Upper lobe of left lung (tissue), 6 donors: ENCODE measurements around the gene PLA2G4D. TPM values are rescaled to one million over a fixed set of nuclear protein-coding genes. Genes with fewer than 3 reads are reported as not detected.
A peak's percentile ranks its signal among the peaks of the same experiment; 100 is the strongest.

Experiments used
- ATAC-seq, 2 donors: fragments of 200-7000 bp; cut with Tn5 transposase; one replicate each; pipeline ENCODE4 v1.9.1; 2022; ENCODE audit warnings: mild to moderate bottlenecking in 2 of 2, moderate library complexity in 2 of 2; ENCODE audit not compliant: low FRiP score in 2 of 2
- DNase-seq, 2 donors: peaks; one replicate each; pipeline ENCODE4 v3.0.0-alpha.2; 2019 to 2020
- H3K27ac ChIP-seq, 4 donors: fragments of 200-600 bp; sonication (generic); one replicate each; pipeline ENCODE4 v1.5.1; 2016 to 2019
- H3K27me3 ChIP-seq, 4 donors: fragments of 200-600 bp; sonication (generic); one replicate each; pipeline ENCODE4 v1.5.1; 2017 to 2019
- H3K36me3 ChIP-seq, 4 donors: fragments of 200-600 bp; sonication (generic); one replicate each; pipeline ENCODE4 v1.5.1; 2016 to 2019
- H3K4me1 ChIP-seq, 4 donors: fragments of 200-600 bp; sonication (generic); one replicate each; pipeline ENCODE4 v1.5.1; 2018 to 2019
- H3K4me3 ChIP-seq, 4 donors: fragments of 200-600 bp; sonication (generic); one replicate each; pipeline ENCODE4 v1.5.1; 2017 to 2019; ENCODE audit warnings: mild to moderate bottlenecking in 2 of 4, moderate library complexity in 1 of 4
- H3K9me3 ChIP-seq, 4 donors: fragments of 200-600 bp; sonication (generic); one replicate each; pipeline ENCODE4 v1.5.1; 2018 to 2019
- EP300 ChIP-seq, 4 donors: sonication (generic); formaldehyde crosslinking; IDR thresholded peaks; one replicate each; pipeline ENCODE4 v1.5.1; 2017; ENCODE audit warnings: antibody characterized with exemption in 4 of 4, control low read depth in 2 of 4
- POLR2A ChIP-seq, 4 donors: fragments of 450-650 bp; IDR thresholded peaks; one replicate each; pipeline ENCODE4 v1.5.1; 2016 to 2017; ENCODE audit warnings: antibody characterized with exemption in 4 of 4, mild to moderate bottlenecking in 2 of 4
- POLR2AphosphoS5 ChIP-seq, 2 donors: sonication (generic); formaldehyde crosslinking; IDR thresholded peaks; one replicate each; pipeline ENCODE4 v1.5.1; 2017; ENCODE audit warnings: antibody characterized with exemption in 2 of 2
- WGBS, 2 donors: methylation state at CpG; one replicate each; pipeline ENCODE4 v1.1.5; 2017 to 2018; 5-methylcytosine and 5-hydroxymethylcytosine counted together
- total RNA-seq, 6 donors: library from RNA; depleted of rRNA in 4 of 6; stranded (reverse); fragments of >200 nt in 4 of 6; gene quantifications; one replicate each; pipeline versions ENCODE4 v1.1.0 to v1.2.1, GENCODE V29; 2016 to 2021
- TF ChIP-seq, protein P1 (sequence below), 6 experiments: fragments of 450-650 bp in 4 of 6; fragments of 200-600 bp in 2 of 6; sonication (generic) in 2 of 6; IDR thresholded peaks; one replicate each; pipeline ENCODE4 v1.5.1; 2016 to 2019; ENCODE audit warnings: antibody characterized with exemption in 6 of 6
- donor health status: DM: no; HTN: no; CAD: no; lungs with moderate emphysema.
- donor health status: DM: no; HTN: yes; CAD: no; lungs with severe emphysema.

Gene PLA2G4D
- total RNA-seq, 6 donors from 2014 or later, result not detected

- H3K9me3 ChIP-seq, result no peaks in the 10 kb centered on the region
- DNase-seq (no peak), ATAC-seq (no peak)
- H3K27ac ChIP-seq, result no peak overlapping the region
- H3K36me3 ChIP-seq, result no peaks in the 10 kb centered on the region
- no peak overlapping the region for H3K4me3 ChIP-seq
- TF ChIP-seq POLR2A (IDR thresholded peaks at IDR 0.05) (no peak), POLR2AphosphoS5 (IDR thresholded peaks at IDR 0.05) (no peak), EP300 (IDR thresholded peaks at IDR 0.05) (no peak)
- TF ChIP-seq, protein P1, sequence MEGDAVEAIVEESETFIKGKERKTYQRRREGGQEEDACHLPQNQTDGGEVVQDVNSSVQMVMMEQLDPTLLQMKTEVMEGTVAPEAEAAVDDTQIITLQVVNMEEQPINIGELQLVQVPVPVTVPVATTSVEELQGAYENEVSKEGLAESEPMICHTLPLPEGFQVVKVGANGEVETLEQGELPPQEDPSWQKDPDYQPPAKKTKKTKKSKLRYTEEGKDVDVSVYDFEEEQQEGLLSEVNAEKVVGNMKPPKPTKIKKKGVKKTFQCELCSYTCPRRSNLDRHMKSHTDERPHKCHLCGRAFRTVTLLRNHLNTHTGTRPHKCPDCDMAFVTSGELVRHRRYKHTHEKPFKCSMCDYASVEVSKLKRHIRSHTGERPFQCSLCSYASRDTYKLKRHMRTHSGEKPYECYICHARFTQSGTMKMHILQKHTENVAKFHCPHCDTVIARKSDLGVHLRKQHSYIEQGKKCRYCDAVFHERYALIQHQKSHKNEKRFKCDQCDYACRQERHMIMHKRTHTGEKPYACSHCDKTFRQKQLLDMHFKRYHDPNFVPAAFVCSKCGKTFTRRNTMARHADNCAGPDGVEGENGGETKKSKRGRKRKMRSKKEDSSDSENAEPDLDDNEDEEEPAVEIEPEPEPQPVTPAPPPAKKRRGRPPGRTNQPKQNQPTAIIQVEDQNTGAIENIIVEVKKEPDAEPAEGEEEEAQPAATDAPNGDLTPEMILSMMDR (IDR thresholded peaks at IDR 0.05), result no peak
- no peaks in the 10 kb centered on the region for H3K27me3 ChIP-seq
- H3K4me1 ChIP-seq, result peaks cover 0 to 7% (median 0%) of the 10 kb centered on the region in 4 donors
- 77 to 80% methylated on average over 9 of the region's 9 CpGs for WGBS, 2 donors
Observed at GRCh38 chr15:42090781-42091180, 3.6 kb downstream of the PLA2G4D start.

GRCh38 chr15:42090370-42090769, 4.0 kb downstream of the PLA2G4D start:
- TF ChIP-seq, protein P1 (IDR thresholded peaks at IDR 0.05), result no peak
- TF ChIP-seq EP300 (IDR thresholded peaks at IDR 0.05), result no peak
- TF ChIP-seq POLR2A (IDR thresholded peaks at IDR 0.05), result no peak
- no peak for TF ChIP-seq POLR2AphosphoS5 (IDR thresholded peaks at IDR 0.05)
- DNase-seq (no peak), ATAC-seq (no peak)
- Histone ChIP-seq H3K36me3 (no peaks in the 10 kb centered on the region), H3K27ac (no peak overlapping the region), H3K27me3 (no peaks in the 10 kb centered on the region), H3K9me3 (no peaks in the 10 kb centered on the region), H3K4me3 (no peak overlapping the region), H3K4me1 (peaks cover 0 to 7% (median 0%) of the 10 kb centered on the region in 4 donors)
- WGBS, 2 donors, result 43 to 51% methylated on average over 4 to 7 of the region's 7 CpGs

GRCh38 chr15:42089942-42090341, 4.4 kb downstream of the PLA2G4D start:
- no peaks in the 10 kb centered on the region for H3K9me3 ChIP-seq
- DNase-seq, result no peak
- H3K27ac ChIP-seq, result no peak overlapping the region
- no peaks in the 10 kb centered on the region for H3K36me3 ChIP-seq
- ATAC-seq, result no peak
- H3K27me3 ChIP-seq, result no peaks in the 10 kb centered on the region
- H3K4me3 ChIP-seq, result no peak overlapping the region
- WGBS, 2 donors, result 95% methylated on average over 4 of the region's 4 CpGs
- peaks cover 0 to 8% (median 2%) of the 10 kb centered on the region in 4 donors for H3K4me1 ChIP-seq
- no peak for TF ChIP-seq POLR2AphosphoS5 (IDR thresholded peaks at IDR 0.05)
- no peak for TF ChIP-seq POLR2A (IDR thresholded peaks at IDR 0.05)
- TF ChIP-seq, protein P1 (IDR thresholded peaks at IDR 0.05), result no peak
- no peak for TF ChIP-seq EP300 (IDR thresholded peaks at IDR 0.05)

DNA sequence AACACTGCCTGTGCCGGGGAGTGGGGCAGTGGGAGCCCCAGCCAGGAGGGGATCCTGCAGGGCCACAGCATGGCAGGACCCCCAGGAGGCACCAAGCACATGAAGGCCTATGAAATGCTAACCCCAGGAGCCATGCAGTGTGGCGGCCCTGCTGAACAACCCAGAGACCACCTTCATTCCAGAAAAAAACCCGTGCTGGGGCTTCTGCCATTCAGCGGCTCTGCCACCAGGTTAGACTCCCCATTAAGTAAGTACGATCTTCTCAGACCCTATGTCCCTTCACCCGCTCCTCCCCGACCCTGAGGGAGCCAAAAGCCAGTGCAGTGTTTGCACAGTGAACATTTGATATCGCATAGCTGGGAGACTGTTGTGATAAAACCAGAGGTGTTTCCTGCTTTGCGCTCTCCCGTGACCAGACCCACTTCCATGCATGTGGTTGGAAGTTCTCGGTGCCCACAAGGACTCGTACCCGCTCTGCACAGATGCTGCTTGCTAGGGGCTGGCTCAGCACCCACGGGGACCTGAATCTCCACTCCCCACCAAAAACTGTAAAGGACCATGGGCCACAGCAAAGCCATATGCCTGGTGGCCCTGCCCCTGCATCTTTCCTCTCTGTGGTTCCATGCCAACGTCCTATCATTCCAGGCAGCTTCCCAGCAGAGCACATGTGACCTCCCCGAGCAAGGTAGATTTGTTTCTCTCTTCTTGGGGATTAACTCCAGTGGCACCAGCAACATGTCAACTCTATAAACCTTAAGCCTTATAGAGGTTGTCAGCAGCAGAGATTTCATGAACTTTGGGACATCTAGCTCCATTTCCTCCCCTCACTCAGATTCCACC, 5.3 kb downstream of the PLA2G4D start:
- H3K4me1 ChIP-seq, result peaks cover 4 to 10% (median 9%) of the 10 kb centered on the region in 4 donors
- DNase-seq, result peak in 1 of 2 donors; percentile 54
- no peaks in the 10 kb centered on the region for H3K27me3 ChIP-seq
- 56 to 70% methylated on average over 9 to 16 of the region's 16 CpGs for WGBS, 2 donors
- H3K27ac ChIP-seq, result no peak overlapping the region
- H3K4me3 ChIP-seq, result no peak overlapping the region
- H3K9me3 ChIP-seq, result no peaks in the 10 kb centered on the region
- H3K36me3 ChIP-seq, result no peaks in the 10 kb centered on the region
- ATAC-seq, result no peak
- no peak for TF ChIP-seq EP300 (IDR thresholded peaks at IDR 0.05)
- no peak for TF ChIP-seq POLR2AphosphoS5 (IDR thresholded peaks at IDR 0.05)
- TF ChIP-seq POLR2A (IDR thresholded peaks at IDR 0.05), result no peak
- TF ChIP-seq, protein P1 (IDR thresholded peaks at IDR 0.05), result no peak
